ENCODE results near the gene CPNE7. TPM values are rescaled to one million over a fixed set of nuclear protein-coding genes. Genes with fewer than 3 reads are reported as not detected.

CPNE7 gene
- total and polyA plus RNA-seq, 9 of the 15 experiments (the other 6 are each of a cell fraction or from before 2014, with no cell fraction given) = 0.30 to 73.4 (median 32.7) TPM

DNA sequence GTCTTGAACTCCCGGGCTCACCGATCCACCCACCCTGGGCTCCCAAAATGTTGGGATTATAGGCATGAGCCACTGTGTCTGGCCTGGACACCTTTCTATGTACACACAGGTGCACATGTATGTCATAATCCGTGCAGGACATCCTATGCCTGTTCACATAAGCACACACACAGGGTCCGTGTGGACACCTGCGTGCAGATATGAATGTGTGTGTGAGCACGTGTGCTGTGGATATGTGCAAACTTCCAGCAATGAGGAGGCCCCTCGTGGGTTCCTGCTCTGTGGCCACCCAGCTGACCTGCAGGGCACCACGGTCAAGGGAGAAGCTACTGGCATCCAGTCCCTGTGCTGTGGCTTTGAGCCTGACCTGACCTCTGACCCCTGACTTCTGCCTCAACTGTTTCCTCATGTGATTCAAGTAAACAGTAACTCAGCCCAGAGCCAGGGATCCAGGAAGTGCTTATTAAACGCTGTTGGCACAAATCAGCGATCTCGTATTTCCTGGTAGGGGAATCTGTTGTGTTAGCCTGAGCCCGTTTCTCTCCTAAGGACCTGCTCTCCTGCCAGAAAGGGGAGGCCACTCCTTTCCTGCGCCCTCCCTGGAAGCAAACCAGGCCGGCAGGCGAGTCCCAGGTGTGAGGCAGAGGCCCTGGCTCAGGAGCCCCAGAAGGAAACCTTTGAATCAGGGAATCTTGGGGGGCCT lies 6.5 kb downstream of the CPNE7 start:
- POLR2A ChIA-PET = no interaction called here
- no peak overlapping the region for H3K9ac ChIP-seq (ENCODE audit: insufficient read depth in 1 of 2, low read depth in 2 of 2, low read length in 2 of 2)

More for the DNA sequence above, 6.5 kb downstream of the CPNE7 start:
- in situ Hi-C loops (cut with MboI) = no loop called here
- CTCF ChIA-PET (ENCODE audit: low intra/inter-chr PET ratio) = no interaction called here
- no peak overlapping the region for H3K4me3 ChIP-seq
- WGBS (ENCODE audit: insufficient coverage, low coverage, missing lambda C conversion rate) = 95% methylated on average over 15 of the region's 15 CpGs
- no peaks in the 10 kb centered on the region for H3K9me1 ChIP-seq (ENCODE audit: control insufficient read depth, insufficient read depth, low read length)
- H3K79me2 ChIP-seq (ENCODE audit: control insufficient read depth, insufficient read depth, low read length) = peaks cover 16% of the 10 kb centered on the region
- no peaks in the 10 kb centered on the region for H3K27me3 ChIP-seq (ENCODE audit: control insufficient read depth in 2 of 2, insufficient read depth in 2 of 2, low read length in 2 of 2)
- no peak overlapping the region for H3K4me2 ChIP-seq (ENCODE audit: insufficient read depth, low read length)
- DNase-seq (ENCODE audit: extremely low read depth in 1 of 4, low spot score in 3 of 4) (no peak), ATAC-seq (no peak), FAIRE-seq (peak; percentile 57)
- H3K4me1 ChIP-seq (replicated peaks in 1 of 2; ENCODE audit: control insufficient read depth in 2 of 2, insufficient read depth in 2 of 2, low read length in 2 of 2) = peaks cover 0 to 49% of the 10 kb centered on the region in 2 experiments; a peak in 2 of 5 replicates
- no peaks in the 10 kb centered on the region for H4K20me1 ChIP-seq (replicated peaks; ENCODE audit: control insufficient read depth, insufficient read depth, low read length)
- H3K36me3 ChIP-seq (ENCODE audit: control insufficient read depth, insufficient read depth, low read length) = peaks cover 89% of the 10 kb centered on the region
- peaks cover 11% of the 10 kb centered on the region for H3K9me3 ChIP-seq (replicated peaks; ENCODE audit: control insufficient read depth, insufficient read depth, low read depth, low read length)
- TF ChIP-seq NR2C1 (IDR thresholded peaks at IDR 0.05) (0 out of 2 replicates have a peak, but pooled peaks have one; percentile 13), NR2C1 (tag; IDR thresholded peaks at IDR 0.05) (0 out of 2 replicates have a peak, but pooled peaks have one; percentile 28)
- TF ChIP-seq, protein P1, sequence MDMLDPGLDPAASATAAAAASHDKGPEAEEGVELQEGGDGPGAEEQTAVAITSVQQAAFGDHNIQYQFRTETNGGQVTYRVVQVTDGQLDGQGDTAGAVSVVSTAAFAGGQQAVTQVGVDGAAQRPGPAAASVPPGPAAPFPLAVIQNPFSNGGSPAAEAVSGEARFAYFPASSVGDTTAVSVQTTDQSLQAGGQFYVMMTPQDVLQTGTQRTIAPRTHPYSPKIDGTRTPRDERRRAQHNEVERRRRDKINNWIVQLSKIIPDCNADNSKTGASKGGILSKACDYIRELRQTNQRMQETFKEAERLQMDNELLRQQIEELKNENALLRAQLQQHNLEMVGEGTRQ (CRISPR knock-in tag; IDR thresholded peaks at IDR 0.05) = no peak
- intact Hi-C loops (cut with micrococcal nuclease) = no loop called here
- H3K27ac ChIP-seq (ENCODE audit: extremely low read depth, low read depth, low read length) = no peak overlapping the region
- no peak overlapping the region for H2AFZ ChIP-seq (ENCODE audit: low read depth, low read length)
- no TSS peak for BruUV-seq (replicated peaks)

Data from K562 (cell line).